HG02678 (cell line): ENCODE data around the gene KPRP.

ENCODE experiments used
- ATAC-seq: cut with Tn5 transposase; IDR thresholded peaks from one replicate; pipeline ENCODE4 v1.9.1; 2021; ENCODE audit warnings: mild to moderate bottlenecking, moderate library complexity; ENCODE audit not compliant: unreplicated experiment

Gene KPRP, protein sequence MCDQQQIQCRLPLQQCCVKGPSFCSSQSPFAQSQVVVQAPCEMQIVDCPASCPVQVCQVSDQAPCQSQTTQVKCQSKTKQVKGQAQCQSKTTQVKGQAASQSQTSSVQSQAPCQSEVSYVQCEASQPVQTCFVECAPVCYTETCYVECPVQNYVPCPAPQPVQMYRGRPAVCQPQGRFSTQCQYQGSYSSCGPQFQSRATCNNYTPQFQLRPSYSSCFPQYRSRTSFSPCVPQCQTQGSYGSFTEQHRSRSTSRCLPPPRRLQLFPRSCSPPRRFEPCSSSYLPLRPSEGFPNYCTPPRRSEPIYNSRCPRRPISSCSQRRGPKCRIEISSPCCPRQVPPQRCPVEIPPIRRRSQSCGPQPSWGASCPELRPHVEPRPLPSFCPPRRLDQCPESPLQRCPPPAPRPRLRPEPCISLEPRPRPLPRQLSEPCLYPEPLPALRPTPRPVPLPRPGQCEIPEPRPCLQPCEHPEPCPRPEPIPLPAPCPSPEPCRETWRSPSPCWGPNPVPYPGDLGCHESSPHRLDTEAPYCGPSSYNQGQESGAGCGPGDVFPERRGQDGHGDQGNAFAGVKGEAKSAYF

DNA sequence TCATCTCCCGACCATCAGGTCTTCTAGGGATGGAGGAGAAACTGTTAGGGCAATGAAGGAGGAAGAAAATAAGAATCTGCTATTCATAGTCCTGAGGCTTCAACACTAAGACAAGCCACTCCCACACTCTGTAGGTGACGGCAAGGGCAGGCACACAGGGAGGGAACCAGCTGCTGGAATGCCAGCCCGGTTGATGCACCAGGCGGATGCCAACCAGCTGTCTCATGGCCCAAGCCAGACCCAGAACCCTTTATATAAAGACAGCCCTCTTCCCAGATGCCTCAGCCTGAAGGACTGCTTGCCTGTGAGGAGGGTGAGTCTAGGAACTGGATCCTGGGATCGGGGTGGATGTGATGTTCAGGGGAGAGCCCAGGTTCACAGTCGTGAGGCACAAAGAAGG, at the start of gene KPRP:
Gene KPRP, plus strand, starts transcription at position 279 of the 400 bp plus-strand sequence. CDS start 1,564 bp downstream, outside the sequence.
- no peak for ATAC-seq

DNA sequence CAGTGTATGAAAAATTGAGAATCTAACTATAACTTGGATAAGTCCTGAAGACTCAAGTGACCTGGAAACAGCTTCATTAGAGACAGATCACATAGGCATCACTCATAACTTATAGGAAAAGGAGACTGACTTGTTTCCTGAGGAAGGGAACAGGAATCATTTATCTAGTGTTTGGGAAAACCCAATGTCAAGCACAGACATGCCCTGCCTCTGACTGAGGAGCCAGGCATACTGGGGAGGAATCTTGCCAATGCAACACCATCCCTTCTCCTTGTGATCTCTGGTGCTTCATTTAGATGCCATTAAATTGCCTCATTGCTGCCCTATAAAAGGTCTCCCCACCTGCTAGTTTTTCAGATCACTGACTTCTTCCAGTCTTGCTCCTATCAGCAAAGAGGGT, 39.6 kb upstream of the KPRP start:
- no peak for ATAC-seq

DNA sequence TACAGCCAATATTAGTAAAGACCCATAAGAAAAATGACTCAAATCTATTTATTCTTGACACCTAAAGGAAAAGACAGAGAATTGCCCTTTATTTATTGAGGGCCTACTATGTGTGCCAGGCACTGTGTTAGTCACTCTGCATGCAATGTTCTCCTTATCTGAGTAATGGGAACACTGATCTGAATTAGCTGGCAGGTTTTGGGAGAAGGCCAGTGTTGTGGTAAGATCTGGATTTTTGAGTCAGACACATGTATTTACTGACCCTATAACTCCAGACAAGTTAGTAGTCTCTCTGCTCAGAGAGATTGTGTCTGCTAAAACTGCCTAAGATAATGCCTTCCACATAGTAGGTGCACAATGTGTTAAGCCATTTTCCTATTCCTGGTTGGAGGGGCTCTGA, 32.6 kb upstream of the KPRP start:
- ATAC-seq = no peak

DNA sequence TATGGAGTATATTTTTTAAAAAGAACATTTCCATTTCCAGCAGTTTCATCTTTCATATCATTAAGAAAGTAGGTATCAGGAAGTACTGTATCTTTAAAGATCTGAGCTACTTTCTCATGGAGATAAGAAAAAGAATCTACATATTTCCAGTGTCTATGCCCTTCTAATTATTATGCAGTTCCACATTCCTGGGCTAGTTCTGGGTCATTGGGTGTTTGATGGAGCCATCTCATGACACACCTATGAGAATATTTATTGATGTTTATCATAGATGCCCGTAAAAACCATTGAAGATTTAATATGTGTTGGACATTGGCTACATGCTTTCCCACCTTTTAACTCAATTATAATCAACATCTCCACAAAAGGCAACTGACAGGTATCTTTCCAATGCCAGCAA, 28.8 kb upstream of the KPRP start:
- ATAC-seq = no peak

DNA sequence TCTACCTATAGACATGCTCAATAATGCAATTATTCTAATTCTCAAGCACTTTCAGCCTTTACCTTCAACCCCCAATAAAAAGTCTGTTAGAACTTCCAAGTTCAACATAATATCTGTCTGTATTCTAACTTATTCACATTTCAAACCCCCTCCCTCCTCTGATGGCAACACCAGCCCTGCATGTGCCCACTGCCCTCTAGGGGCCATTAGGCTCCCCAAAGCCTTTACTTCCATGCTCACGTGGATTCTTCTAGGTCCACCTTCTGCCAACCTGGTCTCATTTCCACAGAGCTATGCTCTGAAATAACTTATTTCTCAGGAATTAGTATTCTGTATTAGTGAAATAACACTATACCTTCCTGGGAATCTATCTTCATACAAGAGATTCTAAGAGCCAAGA, 22.2 kb upstream of the KPRP start:
- no peak for ATAC-seq

DNA sequence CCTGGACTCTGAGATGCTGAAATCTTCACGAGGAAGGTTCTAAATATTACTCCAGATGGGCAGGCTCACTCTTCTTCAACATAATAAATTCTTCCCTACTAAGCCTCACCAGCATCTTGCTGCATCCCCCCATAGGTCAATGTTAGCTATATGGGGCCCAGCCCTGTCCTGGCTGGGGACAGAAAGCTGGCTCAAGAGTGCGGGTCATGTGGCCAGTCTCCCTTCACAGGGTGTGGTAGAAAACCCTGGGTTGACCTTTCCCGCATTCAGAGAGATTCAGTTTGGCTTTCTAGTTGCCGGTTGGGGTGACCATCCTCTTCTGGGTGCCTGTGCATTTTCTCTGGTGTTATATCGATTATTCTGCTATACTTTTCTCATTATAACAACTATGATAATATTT, 19.8 kb upstream of the KPRP start:
- ATAC-seq = no peak

DNA sequence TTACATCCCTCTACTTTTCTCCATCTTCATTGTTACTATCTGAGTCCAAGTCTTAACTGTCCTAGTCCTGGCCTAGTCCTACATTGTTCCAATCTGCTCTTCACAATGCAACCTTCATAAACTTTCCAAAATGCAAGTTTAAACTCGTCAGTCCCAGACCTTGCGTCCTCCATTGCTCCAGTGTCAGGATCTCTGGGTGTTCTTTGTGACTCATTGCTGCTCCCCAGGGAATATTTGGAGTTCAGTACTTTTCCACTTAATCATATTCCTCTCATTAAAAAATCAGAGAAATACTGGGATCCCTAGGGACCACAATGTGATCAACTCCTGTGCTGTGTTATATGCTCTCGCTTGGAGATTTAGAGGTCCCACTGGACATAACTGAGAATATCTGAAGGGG, 18.0 kb upstream of the KPRP start:
- no peak for ATAC-seq

DNA sequence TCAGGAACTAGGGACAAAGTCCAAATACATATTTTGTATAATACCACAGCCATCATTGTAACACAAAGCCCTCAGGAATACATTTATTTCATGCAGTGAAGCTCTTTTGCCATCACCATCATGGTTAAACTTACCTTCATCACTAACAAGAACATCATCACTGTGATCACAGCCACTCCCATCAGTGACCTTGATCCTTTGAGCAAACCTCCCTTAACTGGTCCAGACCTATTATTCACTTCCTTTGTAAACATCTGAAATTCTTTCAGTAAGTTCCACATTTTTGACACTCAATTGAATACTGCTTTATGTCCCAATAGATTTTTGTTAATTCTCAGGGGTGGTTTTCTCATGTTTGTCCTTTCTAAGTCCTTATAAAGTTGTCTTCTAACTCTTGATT, 16.2 kb upstream of the KPRP start:
- ATAC-seq = no peak

DNA sequence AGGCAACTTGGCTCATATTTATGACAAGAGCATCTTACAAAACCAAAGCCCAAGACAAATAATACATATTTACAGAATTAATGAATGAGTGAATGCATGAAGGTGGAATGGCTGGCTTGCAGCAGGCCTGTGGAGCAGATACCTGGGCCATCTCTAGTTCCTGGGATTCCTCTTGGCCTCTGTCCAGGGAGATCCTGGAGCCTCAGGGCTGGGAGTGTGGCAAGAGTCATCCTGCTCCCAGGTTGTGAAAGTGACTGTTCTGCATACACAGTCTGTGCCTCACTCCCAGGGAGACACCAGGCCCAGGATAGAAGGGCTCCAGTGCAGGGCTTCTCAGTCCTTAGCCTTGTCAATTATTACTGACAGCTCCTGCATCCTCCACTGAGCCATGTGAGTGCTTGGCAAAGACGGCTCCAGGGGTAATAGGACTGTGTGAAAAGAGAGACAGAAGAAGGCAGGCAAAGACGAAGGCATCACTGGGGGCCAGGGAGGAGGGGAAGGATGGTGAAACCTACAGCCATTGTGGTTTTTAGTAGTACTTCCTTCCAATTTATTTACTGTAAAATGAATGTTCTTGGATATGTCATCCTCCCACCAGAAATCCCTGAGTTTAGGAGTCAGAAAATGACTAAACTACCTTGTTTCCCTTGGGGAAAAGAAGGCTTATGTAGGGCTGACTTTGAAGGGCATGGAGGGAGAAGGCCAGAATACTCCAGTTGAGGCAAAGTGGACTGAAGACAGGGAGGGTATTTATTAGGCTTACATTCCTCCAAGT, 14.3 kb upstream of the KPRP start:
- no peak for ATAC-seq

DNA sequence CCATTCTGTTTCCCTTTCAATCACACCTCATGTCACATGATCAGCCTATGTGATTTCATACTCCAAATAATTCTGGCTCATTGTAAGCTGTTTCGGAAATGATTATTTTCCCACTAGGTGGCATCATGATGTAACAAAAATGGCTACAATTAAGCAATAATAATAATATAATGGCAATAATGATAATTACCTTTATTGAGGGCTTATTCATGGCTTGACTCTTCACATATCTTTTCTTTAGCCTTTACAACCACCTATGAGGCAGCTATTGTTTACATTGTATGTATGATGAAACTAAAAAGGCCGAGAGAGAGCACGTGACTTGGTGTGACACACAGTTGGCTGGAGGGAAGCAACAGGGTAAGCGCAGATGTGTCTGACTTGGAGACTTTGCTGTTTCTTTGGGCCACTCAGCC, 12.5 kb upstream of the KPRP start:
- no peak for ATAC-seq

DNA sequence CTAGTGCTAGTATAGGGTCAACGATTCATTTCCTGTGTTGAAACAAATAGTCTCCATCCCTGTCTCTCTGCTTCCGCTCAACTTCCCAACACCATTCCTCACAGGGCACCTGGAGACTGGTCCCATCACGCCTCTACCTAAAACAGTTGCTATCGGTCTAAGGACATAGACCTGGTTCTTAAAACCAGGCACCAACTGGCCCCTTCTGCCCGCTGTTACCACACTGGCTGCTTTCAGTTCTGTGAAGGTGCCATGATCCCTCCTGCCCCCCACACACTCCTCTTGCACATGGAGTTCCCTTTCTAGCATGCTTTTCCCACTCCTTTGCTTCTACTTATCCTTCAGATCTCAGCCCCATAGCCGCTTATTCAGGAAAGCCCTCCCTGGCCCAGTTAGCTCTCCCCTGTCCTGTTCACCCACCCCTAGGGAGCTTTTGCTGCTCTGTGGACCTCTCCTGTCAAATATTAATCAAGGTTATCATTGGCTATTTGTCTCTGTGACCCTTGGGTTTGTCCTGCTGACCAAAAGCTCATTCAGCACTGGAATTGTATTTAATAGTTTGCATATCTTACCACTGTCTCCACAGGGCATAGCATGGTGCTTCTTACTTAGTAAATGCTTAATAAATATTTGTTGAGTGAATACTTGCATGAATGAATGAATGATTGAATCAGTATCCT, 11.9 kb upstream of the KPRP start:
- no peak for ATAC-seq

DNA sequence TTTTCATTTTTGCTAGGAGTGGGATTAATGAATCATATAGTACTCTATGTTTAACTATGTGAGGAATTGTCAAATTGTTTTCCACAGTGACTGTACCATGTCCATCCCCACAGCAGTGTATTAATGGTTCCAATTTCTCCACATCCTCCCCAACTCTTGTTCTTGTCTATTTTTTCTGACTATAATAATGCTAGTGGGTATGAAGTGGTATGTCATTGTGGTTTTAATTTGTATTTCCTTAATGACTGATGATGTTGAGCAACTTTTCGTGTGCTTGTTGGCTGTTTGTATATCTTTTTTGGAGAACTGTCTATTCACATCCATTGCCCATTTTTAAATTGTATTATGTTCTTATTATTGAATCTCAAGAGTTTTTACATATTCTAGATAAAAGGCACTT, 10.0 kb upstream of the KPRP start:
- ATAC-seq = no peak

DNA sequence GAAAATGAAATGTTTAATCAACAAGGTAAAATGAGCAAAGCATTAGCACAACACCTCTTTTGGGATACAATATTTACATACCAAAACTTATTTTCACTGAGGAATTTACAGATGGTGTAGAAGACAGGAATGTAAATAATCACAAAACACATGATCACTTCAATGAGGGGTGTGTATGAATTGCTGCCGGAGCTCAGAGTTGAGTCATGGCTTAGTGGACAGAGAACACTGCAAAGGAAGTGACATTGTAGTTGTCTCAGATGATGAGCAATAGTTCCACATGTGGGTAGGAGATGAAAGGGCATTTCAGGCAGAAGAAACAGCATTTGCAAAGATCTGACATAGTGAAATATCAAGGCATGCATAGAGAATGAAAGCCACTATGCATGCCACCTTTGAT, 5.6 kb upstream of the KPRP start:
- no peak for ATAC-seq

DNA sequence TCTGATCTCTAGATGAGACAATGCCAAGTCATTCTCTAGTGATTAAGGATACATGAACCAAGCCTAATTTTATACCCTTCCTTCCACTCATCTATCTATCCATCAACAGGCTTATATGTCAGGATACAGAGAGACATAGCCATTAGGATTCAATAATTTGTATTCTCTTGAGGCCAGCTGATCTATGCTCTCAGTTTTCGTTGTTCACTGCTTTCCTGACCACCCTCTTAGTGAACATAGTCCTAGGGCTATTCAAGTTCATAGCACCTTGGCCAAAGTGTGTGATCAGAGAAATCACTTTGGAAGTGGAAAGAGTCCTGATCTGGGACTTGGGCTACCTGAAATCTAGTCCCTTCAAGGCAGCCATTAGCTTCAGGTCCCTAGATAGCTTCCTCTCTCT, 4.2 kb upstream of the KPRP start:
- no peak for ATAC-seq

DNA sequence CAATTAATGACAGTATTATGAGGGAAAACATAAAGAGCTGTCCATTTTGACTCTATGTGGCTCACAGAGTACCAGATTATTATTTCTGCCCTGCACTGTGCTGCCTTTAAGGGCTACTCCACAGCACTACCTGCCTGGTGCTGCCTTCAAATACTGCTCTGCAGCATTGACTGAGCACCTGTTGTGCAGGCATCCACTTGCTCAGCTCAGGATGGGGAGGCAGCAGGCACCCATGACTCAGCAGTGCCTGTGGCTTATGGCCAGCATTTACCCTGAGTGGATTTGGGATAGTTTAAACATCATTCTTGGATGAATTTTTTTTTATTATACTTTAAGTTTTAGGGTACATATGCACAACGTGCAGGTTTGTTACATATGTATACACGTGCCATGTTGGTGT, 953 bp upstream of the KPRP start:
- no peak for ATAC-seq

DNA sequence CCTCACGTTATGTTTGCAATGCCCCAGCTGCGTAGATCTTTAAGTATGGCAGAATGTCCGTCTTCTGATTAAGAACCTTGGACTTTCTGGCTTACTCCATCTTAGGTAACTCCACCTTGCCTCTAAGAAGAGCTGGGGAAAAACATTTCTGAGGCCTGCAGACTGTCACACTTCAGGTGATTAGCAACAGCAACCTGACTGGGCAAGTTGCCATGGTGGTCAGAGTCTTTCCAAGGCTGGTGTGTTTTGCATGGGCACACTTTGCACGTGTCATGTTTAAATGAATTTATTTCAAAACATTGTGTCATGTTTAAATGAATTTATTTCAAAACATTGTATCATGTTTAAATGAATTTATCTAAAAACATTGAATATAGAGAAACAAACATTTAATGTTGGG, 811 bp downstream of the KPRP start:
- no peak for ATAC-seq

DNA sequence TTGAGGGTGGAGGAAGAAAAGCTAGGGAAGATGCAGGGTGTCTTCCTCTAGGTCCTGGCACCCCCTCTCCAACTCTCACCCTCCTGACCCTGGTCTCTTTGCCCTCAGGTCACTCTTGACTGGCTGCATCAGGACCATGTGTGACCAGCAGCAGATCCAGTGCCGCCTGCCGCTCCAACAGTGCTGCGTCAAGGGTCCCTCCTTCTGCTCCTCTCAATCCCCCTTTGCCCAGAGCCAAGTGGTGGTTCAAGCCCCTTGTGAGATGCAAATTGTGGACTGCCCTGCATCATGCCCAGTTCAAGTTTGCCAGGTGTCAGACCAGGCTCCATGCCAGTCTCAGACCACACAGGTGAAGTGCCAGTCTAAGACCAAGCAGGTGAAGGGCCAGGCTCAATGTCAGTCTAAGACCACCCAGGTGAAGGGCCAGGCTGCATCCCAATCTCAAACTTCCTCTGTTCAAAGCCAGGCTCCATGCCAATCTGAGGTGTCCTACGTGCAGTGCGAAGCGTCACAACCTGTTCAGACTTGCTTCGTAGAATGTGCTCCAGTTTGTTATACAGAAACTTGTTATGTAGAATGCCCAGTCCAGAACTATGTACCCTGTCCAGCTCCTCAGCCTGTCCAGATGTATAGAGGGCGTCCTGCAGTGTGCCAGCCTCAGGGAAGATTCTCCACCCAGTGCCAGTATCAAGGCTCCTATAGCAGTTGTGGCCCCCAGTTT, 1.8 kb downstream of the KPRP start:
- ATAC-seq = no peak

DNA sequence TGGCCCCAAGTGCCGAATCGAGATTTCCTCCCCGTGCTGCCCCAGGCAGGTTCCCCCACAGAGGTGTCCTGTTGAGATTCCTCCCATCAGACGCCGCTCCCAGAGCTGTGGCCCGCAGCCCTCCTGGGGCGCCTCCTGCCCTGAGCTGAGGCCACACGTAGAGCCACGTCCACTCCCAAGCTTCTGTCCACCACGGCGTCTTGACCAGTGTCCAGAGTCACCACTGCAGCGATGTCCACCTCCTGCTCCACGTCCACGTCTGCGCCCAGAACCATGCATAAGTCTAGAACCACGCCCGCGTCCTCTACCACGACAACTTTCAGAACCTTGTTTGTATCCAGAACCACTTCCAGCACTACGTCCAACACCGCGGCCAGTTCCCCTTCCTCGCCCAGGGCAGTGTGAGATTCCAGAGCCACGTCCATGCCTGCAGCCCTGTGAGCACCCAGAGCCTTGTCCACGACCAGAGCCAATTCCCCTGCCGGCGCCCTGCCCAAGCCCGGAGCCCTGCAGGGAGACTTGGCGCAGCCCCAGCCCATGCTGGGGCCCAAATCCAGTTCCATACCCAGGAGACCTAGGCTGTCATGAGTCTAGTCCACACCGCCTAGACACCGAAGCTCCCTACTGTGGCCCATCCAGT, 2.8 kb downstream of the KPRP start:
- no peak for ATAC-seq

DNA sequence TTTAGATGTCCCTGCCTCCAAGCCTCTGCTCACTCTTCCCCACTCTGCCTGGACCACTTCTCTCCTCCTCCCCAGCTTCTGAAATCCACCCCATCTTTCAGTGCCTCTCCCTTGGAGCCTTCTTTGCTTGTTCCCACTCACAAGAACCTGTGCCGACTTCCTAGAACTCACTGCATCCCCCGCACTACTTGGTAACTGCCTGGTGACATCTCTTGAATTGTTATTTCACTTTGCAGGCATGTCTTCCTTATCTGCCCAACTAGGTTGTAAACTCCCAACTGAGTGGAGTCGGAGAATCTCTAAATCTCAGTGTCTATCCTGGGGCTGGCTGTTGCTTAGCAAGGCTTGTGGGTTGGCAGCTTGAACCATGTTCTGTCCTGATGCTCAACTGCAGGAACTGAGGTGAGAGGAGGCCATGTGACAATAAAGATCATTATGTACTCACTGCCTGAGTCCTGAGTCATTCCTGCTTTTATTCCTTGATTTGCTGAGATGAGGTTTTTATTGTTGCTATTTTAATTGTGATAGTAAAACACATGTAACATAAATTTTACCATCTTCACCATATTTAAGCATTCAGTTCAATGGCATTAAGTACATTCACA, 3.9 kb downstream of the KPRP start:
- ATAC-seq = no peak
